Measurements from ENCODE around the gene NEK4. TPM values are rescaled to one million over a fixed set of nuclear protein-coding genes. Genes with fewer than 3 reads are reported as not detected.
A peak's percentile ranks its signal among the peaks of the same experiment; 100 is the strongest.

NEK4 gene
- total RNA-seq, 2 experiments from 2014 or later, result 12.8 to 15.3 TPM

GRCh38 chr3:52805270-52806039 lies 34.7 kb upstream of the NEK4 start:
- intact Hi-C loops (cut with micrococcal nuclease), result no loop called here
- CTCF ChIA-PET, result no interaction called here

GRCh38 chr3:52801839-52802238 lies 31.1 kb upstream of the NEK4 start:
- Mint-ChIP-seq H3K27me3 (ENCODE audit: low read depth) (no peaks in the 10 kb centered on the region), H3K27ac (no peak overlapping the region), H3K4me1 (ENCODE audit: low read depth) (no peaks in the 10 kb centered on the region), H3K9me3 (no peaks in the 10 kb centered on the region), H3K4me3 (no peak overlapping the region), H3K36me3 (ENCODE audit: low read depth) (no peaks in the 10 kb centered on the region)
- CTCF ChIA-PET, result interaction anchor here (0.6 kb wide), 1 partner anchor 47 kb away, joined by 3 read pairs; no protein-coding TSS in a partner anchor
- DNase-seq, result no peak
- intact Hi-C loops (cut with micrococcal nuclease), result no loop called here

More at GRCh38 chr3:52805270-52806039, 34.7 kb upstream of the NEK4 start:
- H3K4me3 Mint-ChIP-seq, result no peak overlapping the region
- H3K27ac Mint-ChIP-seq, result no peak overlapping the region
- no peaks in the 10 kb centered on the region for H3K9me3 Mint-ChIP-seq
- no peaks in the 10 kb centered on the region for H3K27me3 Mint-ChIP-seq (ENCODE audit: low read depth)
- H3K4me1 Mint-ChIP-seq (ENCODE audit: low read depth), result peaks cover 4% of the 10 kb centered on the region
- DNase-seq, result no peak
- no peaks in the 10 kb centered on the region for H3K36me3 Mint-ChIP-seq (ENCODE audit: low read depth)

GRCh38 chr3:52800079-52800478 lies 29.3 kb upstream of the NEK4 start:
- no peak for DNase-seq
- H3K27ac Mint-ChIP-seq, result no peak overlapping the region
- no peaks in the 10 kb centered on the region for H3K27me3 Mint-ChIP-seq (ENCODE audit: low read depth)
- no peak overlapping the region for H3K4me3 Mint-ChIP-seq
- intact Hi-C loops (cut with micrococcal nuclease), result no loop called here
- CTCF ChIA-PET, result interaction anchor here (0.6 kb wide), 1 partner anchor 21 kb away, joined by 3 read pairs; no protein-coding TSS in a partner anchor
- H3K9me3 Mint-ChIP-seq, result no peaks in the 10 kb centered on the region
- no peaks in the 10 kb centered on the region for H3K36me3 Mint-ChIP-seq (ENCODE audit: low read depth)
- H3K4me1 Mint-ChIP-seq (ENCODE audit: low read depth), result no peaks in the 10 kb centered on the region

GRCh38 chr3:52798978-52799476 lies 28.3 kb upstream of the NEK4 start:
- H3K9me3 Mint-ChIP-seq, result no peaks in the 10 kb centered on the region
- H3K4me3 Mint-ChIP-seq, result no peak overlapping the region
- intact Hi-C loops (cut with micrococcal nuclease), result no loop called here
- CTCF ChIA-PET, result interaction anchor here (0.7 to 1.3 kb wide), 7 partner anchors 10 to 186 kb away, joined by 3 to 6 read pairs (median 3); no protein-coding TSS in a partner anchor
- no peaks in the 10 kb centered on the region for H3K4me1 Mint-ChIP-seq (ENCODE audit: low read depth)
- DNase-seq, result peak; percentile 36
- H3K27ac Mint-ChIP-seq, result no peak overlapping the region
- H3K36me3 Mint-ChIP-seq (ENCODE audit: low read depth), result no peaks in the 10 kb centered on the region
- no peaks in the 10 kb centered on the region for H3K27me3 Mint-ChIP-seq (ENCODE audit: low read depth)

DNA sequence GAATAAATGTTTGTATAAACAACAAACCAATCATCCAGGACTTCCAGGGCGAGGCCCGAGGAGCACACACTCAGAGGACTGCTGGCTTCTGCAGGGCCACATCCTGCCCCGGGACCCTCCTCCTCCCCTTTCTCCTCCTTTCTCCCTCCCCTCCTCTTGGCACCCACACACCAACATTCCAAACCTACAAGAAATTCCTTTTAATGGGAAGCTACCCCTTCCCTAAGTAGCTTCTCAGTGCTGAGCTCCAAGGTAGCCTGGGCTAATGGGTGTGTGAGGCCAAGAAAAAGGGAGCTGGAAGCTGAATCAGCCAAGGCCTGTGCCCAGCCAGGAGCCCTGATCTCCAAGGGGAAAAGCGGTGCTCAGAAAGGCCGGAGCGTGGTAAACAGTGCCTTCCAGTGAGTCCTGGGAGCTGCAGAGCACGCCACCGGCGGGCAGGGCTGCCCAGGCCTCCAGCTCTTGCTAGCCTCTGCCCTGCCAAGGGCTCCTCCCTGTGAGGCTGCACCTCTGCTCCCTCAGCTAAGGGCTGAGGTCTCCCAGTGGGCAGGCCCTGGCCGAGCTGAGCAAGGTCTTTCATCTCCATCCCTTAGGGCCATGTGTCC lies 27.7 kb upstream of the NEK4 start:
- H3K27me3 Mint-ChIP-seq (ENCODE audit: low read depth), result no peaks in the 10 kb centered on the region
- CTCF ChIA-PET, result interaction anchor here (0.7 to 1.3 kb wide), 8 partner anchors 10 to 186 kb away, joined by 3 to 6 read pairs (median 3); no protein-coding TSS in a partner anchor
- H3K27ac Mint-ChIP-seq, result no peak overlapping the region
- intact Hi-C loops (cut with micrococcal nuclease), result no loop called here
- H3K36me3 Mint-ChIP-seq (ENCODE audit: low read depth), result no peaks in the 10 kb centered on the region
- H3K9me3 Mint-ChIP-seq, result no peaks in the 10 kb centered on the region
- no peak for DNase-seq
- no peak overlapping the region for H3K4me3 Mint-ChIP-seq
- H3K4me1 Mint-ChIP-seq (ENCODE audit: low read depth), result no peaks in the 10 kb centered on the region

DNA sequence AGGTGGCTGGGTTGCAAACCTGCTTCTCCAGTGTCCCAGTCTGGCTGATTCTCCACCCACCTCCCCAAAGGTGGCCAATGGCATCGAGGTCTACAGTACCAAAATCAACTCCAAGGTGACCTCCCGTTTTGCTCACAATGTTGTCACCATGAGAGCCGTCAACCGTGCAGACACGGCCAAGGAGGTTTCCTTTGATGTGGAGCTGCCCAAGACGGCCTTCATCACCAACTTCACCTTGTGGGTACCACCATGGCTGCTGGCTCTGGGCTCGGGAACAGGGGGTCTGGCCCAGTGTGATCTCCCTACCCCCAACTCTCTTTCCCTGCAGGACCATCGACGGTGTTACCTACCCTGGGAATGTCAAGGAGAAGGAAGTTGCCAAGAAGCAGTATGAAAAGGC lies 25.7 kb upstream of the NEK4 start:
- CTCF ChIA-PET, result no interaction called here
- H3K9me3 Mint-ChIP-seq, result no peaks in the 10 kb centered on the region
- H3K4me1 Mint-ChIP-seq (ENCODE audit: low read depth), result no peaks in the 10 kb centered on the region
- H3K27me3 Mint-ChIP-seq (ENCODE audit: low read depth), result no peaks in the 10 kb centered on the region
- H3K27ac Mint-ChIP-seq, result no peak overlapping the region
- intact Hi-C loops (cut with micrococcal nuclease), result no loop called here
- H3K36me3 Mint-ChIP-seq (ENCODE audit: low read depth), result no peaks in the 10 kb centered on the region
- DNase-seq, result no peak
- H3K4me3 Mint-ChIP-seq, result no peak overlapping the region

GRCh38 chr3:52795298-52795900 lies 24.7 kb upstream of the NEK4 start:
- no peak for DNase-seq
- CTCF ChIA-PET, result no interaction called here
- no peaks in the 10 kb centered on the region for H3K36me3 Mint-ChIP-seq (ENCODE audit: low read depth)
- no peaks in the 10 kb centered on the region for H3K27me3 Mint-ChIP-seq (ENCODE audit: low read depth)
- H3K9me3 Mint-ChIP-seq, result no peaks in the 10 kb centered on the region
- no peak overlapping the region for H3K27ac Mint-ChIP-seq
- H3K4me3 Mint-ChIP-seq, result no peak overlapping the region
- no peaks in the 10 kb centered on the region for H3K4me1 Mint-ChIP-seq (ENCODE audit: low read depth)
- intact Hi-C loops (cut with micrococcal nuclease), result no loop called here

GRCh38 chr3:52794612-52795099 lies 23.9 kb upstream of the NEK4 start, which contains the start of gene ITIH3:
Gene ITIH3, plus strand, starts transcription at chr3:52794796. Its CDS starts 8 bp downstream, at chr3:52794804.
- CTCF ChIA-PET, result interaction anchor here (0.5 kb wide), 1 partner anchor 39 kb away, joined by 4 read pairs; no protein-coding TSS in a partner anchor
- no peak for DNase-seq
- Mint-ChIP-seq H3K4me3 (no peak within 1 kb of the TSS), H3K27ac (no peak within 1 kb of the TSS), H3K27me3 (ENCODE audit: low read depth) (no peaks in the 10 kb centered on the region), H3K36me3 (ENCODE audit: low read depth) (no peaks in the 10 kb centered on the region), H3K9me3 (no peaks in the 10 kb centered on the region), H3K4me1 (ENCODE audit: low read depth) (no peaks in the 10 kb centered on the region)
- intact Hi-C loops (cut with micrococcal nuclease), result no loop called here

DNA sequence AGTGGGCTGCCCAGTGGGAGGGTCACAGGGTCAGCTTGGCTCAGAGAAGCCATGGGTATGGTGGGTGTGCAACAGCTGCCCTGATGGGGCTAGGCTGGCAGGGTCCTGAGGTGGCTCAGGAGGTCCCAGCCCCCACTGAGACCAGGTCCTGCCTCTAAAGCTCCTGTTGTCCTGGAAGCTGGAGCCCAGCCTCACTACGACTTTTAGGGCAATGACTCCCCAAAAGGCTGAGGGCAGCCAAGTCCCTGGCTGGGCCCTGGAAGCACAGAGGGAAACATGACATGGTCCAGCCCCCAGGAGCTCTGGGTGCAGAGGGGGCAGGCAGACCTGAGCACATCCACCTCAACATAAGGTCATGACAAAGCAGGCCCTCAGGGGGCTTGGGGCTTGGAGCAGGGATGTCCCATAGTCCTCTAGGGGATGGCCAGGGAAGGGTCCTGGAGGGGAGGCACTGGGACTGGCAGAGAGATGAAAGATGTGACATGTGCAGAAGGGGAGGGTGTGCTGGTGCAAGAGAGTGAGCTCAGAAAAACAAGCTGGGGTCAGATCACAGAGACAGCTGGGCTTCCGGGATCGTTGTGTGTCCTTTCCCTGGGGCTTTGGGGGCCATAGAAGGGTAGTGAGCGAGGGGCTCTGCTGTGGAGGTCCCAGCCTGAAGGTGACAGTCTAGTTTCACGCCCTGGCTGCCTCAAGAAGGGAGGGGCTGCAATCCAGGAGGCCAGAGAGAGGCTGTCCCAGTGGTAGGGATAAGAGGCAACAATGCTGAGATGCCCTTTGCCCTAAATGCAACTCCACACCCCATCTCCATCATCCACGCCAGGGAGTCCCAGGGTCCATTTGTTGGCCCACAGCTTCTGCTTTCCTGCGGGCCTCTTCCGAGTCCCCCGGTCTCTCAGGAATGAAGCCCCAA lies 23.2 kb upstream of the NEK4 start:
- Mint-ChIP-seq H3K9me3 (no peaks in the 10 kb centered on the region), H3K4me1 (ENCODE audit: low read depth) (no peaks in the 10 kb centered on the region), H3K27me3 (ENCODE audit: low read depth) (no peaks in the 10 kb centered on the region), H3K36me3 (ENCODE audit: low read depth) (no peaks in the 10 kb centered on the region), H3K27ac (no peak overlapping the region), H3K4me3 (no peak overlapping the region)
- DNase-seq, result no peak
- CTCF ChIA-PET, result interaction anchor here (0.5 to 0.7 kb wide), 2 partner anchors 39 to 382 kb away, joined by 3 to 4 read pairs; no protein-coding TSS in a partner anchor
- intact Hi-C loops (cut with micrococcal nuclease), result no loop called here

- Mint-ChIP-seq H3K4me3 (no peak overlapping the region), H3K27me3 (ENCODE audit: low read depth) (no peaks in the 10 kb centered on the region), H3K36me3 (ENCODE audit: low read depth) (no peaks in the 10 kb centered on the region), H3K27ac (no peak overlapping the region), H3K9me3 (no peaks in the 10 kb centered on the region), H3K4me1 (ENCODE audit: low read depth) (no peaks in the 10 kb centered on the region)
- intact Hi-C loops (cut with micrococcal nuclease), result no loop called here
- no peak for DNase-seq
- CTCF ChIA-PET, result interaction anchor here (0.7 kb wide), 1 partner anchor 381 kb away, joined by 3 read pairs; no protein-coding TSS in a partner anchor
These were observed 22.4 kb upstream of the NEK4 start for GRCh38 chr3:52792961-52793695.

GRCh38 chr3:52792413-52792812 lies 21.7 kb upstream of the NEK4 start:
- Mint-ChIP-seq H3K4me1 (ENCODE audit: low read depth) (no peaks in the 10 kb centered on the region), H3K4me3 (no peak overlapping the region), H3K9me3 (no peaks in the 10 kb centered on the region), H3K36me3 (ENCODE audit: low read depth) (no peaks in the 10 kb centered on the region), H3K27me3 (ENCODE audit: low read depth) (no peaks in the 10 kb centered on the region), H3K27ac (no peak overlapping the region)
- CTCF ChIA-PET, result no interaction called here
- intact Hi-C loops (cut with micrococcal nuclease), result no loop called here
- no peak for DNase-seq
